ENCODE data around the gene HS6ST2. TPM values are rescaled to one million over a fixed set of nuclear protein-coding genes. Genes with fewer than 3 reads are reported as not detected.

HS6ST2 gene
- total RNA-seq: not detected
- not detected for polyA plus RNA-seq

- Mint-ChIP-seq H3K4me3 (peak within 1 kb of the TSS in 6 of 8 donors; percentile 38 to 70 (median 57)), H3K36me3 (no peaks in the 10 kb centered on the region), H3K9me3 (peaks cover 0 to 1% (median 0%) of the 10 kb centered on the region in 8 donors), H3K27me3 (peaks cover 9 to 19% of the 10 kb centered on the region in 2 donors), H3K27ac (no peak within 1 kb of the TSS), H3K4me1 (peaks cover 0 to 11% (median 5%) of the 10 kb centered on the region in 4 donors)
- Histone ChIP-seq H3K4me1 (ENCODE audit: insufficient read depth, low read length) (no peaks in the 10 kb centered on the region), H3K9me3 (ENCODE audit: control insufficient read depth in 1 of 2, low read length in 2 of 2) (no peaks in the 10 kb centered on the region), H3K36me3 (ENCODE audit: insufficient read depth, low read length) (no peaks in the 10 kb centered on the region), H3K27me3 (ENCODE audit: insufficient read depth, low read length) (no peaks in the 10 kb centered on the region), H3K4me3 (ENCODE audit: low read length in 2 of 2) (no peak within 1 kb of the TSS), H3K27ac (ENCODE audit: low read depth, low read length) (no peak within 1 kb of the TSS)
- ChIA-PET CTCF (ENCODE audit: partially characterized antibody) (no interaction called here), POLR2A (ENCODE audit: partially characterized antibody) (no interaction called here)
- DNase-seq: no peak
- intact Hi-C loops (cut with micrococcal nuclease): no loop called here
Measured at GRCh38 chrX:132958091-132958703, at the start of gene HS6ST2. HS6ST2 (minus strand) TSS chrX:132958629.

GRCh38 chrX:133007458-133007857, 49.0 kb upstream of the HS6ST2 start:
- no peaks in the 10 kb centered on the region for H3K36me3 Mint-ChIP-seq
- H3K27ac ChIP-seq (ENCODE audit: low read depth, low read length): no peak overlapping the region
- H3K9me3 Mint-ChIP-seq: peaks cover 0 to 4% (median 0%) of the 10 kb centered on the region in 8 donors
- ChIA-PET CTCF (ENCODE audit: partially characterized antibody) (interaction anchor here (0.7 kb wide), 1 partner anchor 153 kb away, joined by 3 read pairs; no protein-coding TSS in a partner anchor), POLR2A (ENCODE audit: partially characterized antibody) (no interaction called here)
- H3K4me1 ChIP-seq (ENCODE audit: insufficient read depth, low read length): no peaks in the 10 kb centered on the region
- H3K27me3 Mint-ChIP-seq: peaks cover 0 to 4% of the 10 kb centered on the region in 2 donors
- no peaks in the 10 kb centered on the region for H3K36me3 ChIP-seq (ENCODE audit: insufficient read depth, low read length)
- H3K9me3 ChIP-seq (ENCODE audit: control insufficient read depth in 1 of 2, low read length in 2 of 2): no peaks in the 10 kb centered on the region
- no peaks in the 10 kb centered on the region for H3K4me1 Mint-ChIP-seq
- intact Hi-C loops (cut with micrococcal nuclease): no loop called here
- no peak overlapping the region for H3K27ac Mint-ChIP-seq
- no peaks in the 10 kb centered on the region for H3K27me3 ChIP-seq (ENCODE audit: insufficient read depth, low read length)
- DNase-seq: no peak
- no peak overlapping the region for H3K4me3 ChIP-seq (ENCODE audit: low read length in 2 of 2)
- no peak overlapping the region for H3K4me3 Mint-ChIP-seq

- H3K27ac ChIP-seq (ENCODE audit: low read depth, low read length): no peak overlapping the region
- Mint-ChIP-seq H3K27ac (no peak overlapping the region), H3K4me3 (no peak overlapping the region), H3K4me1 (no peaks in the 10 kb centered on the region), H3K9me3 (peaks cover 0 to 4% (median 0%) of the 10 kb centered on the region in 8 donors), H3K36me3 (no peaks in the 10 kb centered on the region), H3K27me3 (peaks cover 0 to 4% of the 10 kb centered on the region in 2 donors)
- DNase-seq: no peak
- ChIA-PET CTCF (ENCODE audit: partially characterized antibody) (no interaction called here), POLR2A (ENCODE audit: partially characterized antibody) (no interaction called here)
- no peaks in the 10 kb centered on the region for H3K9me3 ChIP-seq (ENCODE audit: control insufficient read depth in 1 of 2, low read length in 2 of 2)
- no peak overlapping the region for H3K4me3 ChIP-seq (ENCODE audit: low read length in 2 of 2)
- no peaks in the 10 kb centered on the region for H3K27me3 ChIP-seq (ENCODE audit: insufficient read depth, low read length)
- intact Hi-C loops (cut with micrococcal nuclease): no loop called here
- no peaks in the 10 kb centered on the region for H3K36me3 ChIP-seq (ENCODE audit: insufficient read depth, low read length)
- H3K4me1 ChIP-seq (ENCODE audit: insufficient read depth, low read length): no peaks in the 10 kb centered on the region
Measured at GRCh38 chrX:133005616-133006015, 47.2 kb upstream of the HS6ST2 start.

GRCh38 chrX:133005042-133005441, 46.6 kb upstream of the HS6ST2 start:
- Mint-ChIP-seq H3K4me1 (no peaks in the 10 kb centered on the region), H3K36me3 (no peaks in the 10 kb centered on the region), H3K27ac (no peak overlapping the region), H3K9me3 (peaks cover 0 to 4% (median 0%) of the 10 kb centered on the region in 8 donors), H3K4me3 (no peak overlapping the region), H3K27me3 (peaks cover 0 to 4% of the 10 kb centered on the region in 2 donors)
- Histone ChIP-seq H3K27ac (ENCODE audit: low read depth, low read length) (no peak overlapping the region), H3K4me3 (ENCODE audit: low read length in 2 of 2) (no peak overlapping the region), H3K27me3 (ENCODE audit: insufficient read depth, low read length) (no peaks in the 10 kb centered on the region), H3K36me3 (ENCODE audit: insufficient read depth, low read length) (no peaks in the 10 kb centered on the region), H3K4me1 (ENCODE audit: insufficient read depth, low read length) (no peaks in the 10 kb centered on the region), H3K9me3 (ENCODE audit: control insufficient read depth in 1 of 2, low read length in 2 of 2) (no peaks in the 10 kb centered on the region)
- CTCF ChIA-PET (ENCODE audit: partially characterized antibody): interaction anchor here (1.0 kb wide), 1 partner anchor 535 kb away, joined by 3 read pairs; no protein-coding TSS in a partner anchor
- intact Hi-C loops (cut with micrococcal nuclease): no loop called here
- no peak for DNase-seq
- POLR2A ChIA-PET (ENCODE audit: partially characterized antibody): no interaction called here

- ChIA-PET POLR2A (ENCODE audit: partially characterized antibody) (no interaction called here), CTCF (ENCODE audit: partially characterized antibody) (no interaction called here)
- no peak overlapping the region for H3K27ac Mint-ChIP-seq
- Histone ChIP-seq H3K36me3 (ENCODE audit: insufficient read depth, low read length) (no peaks in the 10 kb centered on the region), H3K9me3 (ENCODE audit: control insufficient read depth in 1 of 2, low read length in 2 of 2) (no peaks in the 10 kb centered on the region), H3K27me3 (ENCODE audit: insufficient read depth, low read length) (no peaks in the 10 kb centered on the region), H3K27ac (ENCODE audit: low read depth, low read length) (no peak overlapping the region), H3K4me3 (ENCODE audit: low read length in 2 of 2) (no peak overlapping the region), H3K4me1 (ENCODE audit: insufficient read depth, low read length) (no peaks in the 10 kb centered on the region)
- no peak for DNase-seq
- H3K36me3 Mint-ChIP-seq: no peaks in the 10 kb centered on the region
- H3K9me3 Mint-ChIP-seq: no peaks in the 10 kb centered on the region
- peaks cover 4% of the 10 kb centered on the region in 2 donors for H3K27me3 Mint-ChIP-seq
- H3K4me1 Mint-ChIP-seq: no peaks in the 10 kb centered on the region
- intact Hi-C loops (cut with micrococcal nuclease): no loop called here
- no peak overlapping the region for H3K4me3 Mint-ChIP-seq
Measured at GRCh38 chrX:132999209-132999608, 40.8 kb upstream of the HS6ST2 start.

- Mint-ChIP-seq H3K27me3 (peaks cover 0 to 3% of the 10 kb centered on the region in 2 donors), H3K27ac (no peak overlapping the region), H3K36me3 (no peaks in the 10 kb centered on the region), H3K4me1 (no peaks in the 10 kb centered on the region), H3K9me3 (no peaks in the 10 kb centered on the region), H3K4me3 (no peak overlapping the region)
- POLR2A ChIA-PET (ENCODE audit: partially characterized antibody): no interaction called here
- no peaks in the 10 kb centered on the region for H3K36me3 ChIP-seq (ENCODE audit: insufficient read depth, low read length)
- H3K4me3 ChIP-seq (ENCODE audit: low read length in 2 of 2): no peak overlapping the region
- no peak overlapping the region for H3K27ac ChIP-seq (ENCODE audit: low read depth, low read length)
- no peak for DNase-seq
- no peaks in the 10 kb centered on the region for H3K9me3 ChIP-seq (ENCODE audit: control insufficient read depth in 1 of 2, low read length in 2 of 2)
- H3K27me3 ChIP-seq (ENCODE audit: insufficient read depth, low read length): no peaks in the 10 kb centered on the region
- no peaks in the 10 kb centered on the region for H3K4me1 ChIP-seq (ENCODE audit: insufficient read depth, low read length)
- intact Hi-C loops (cut with micrococcal nuclease): no loop called here
- CTCF ChIA-PET (ENCODE audit: partially characterized antibody): no interaction called here
Measured at GRCh38 chrX:132990835-132991234, 32.4 kb upstream of the HS6ST2 start.

- intact Hi-C loops (cut with micrococcal nuclease): no loop called here
- CTCF ChIA-PET (ENCODE audit: partially characterized antibody): no interaction called here
- H3K27ac ChIP-seq (ENCODE audit: low read depth, low read length): no peak overlapping the region
- Mint-ChIP-seq H3K36me3 (no peaks in the 10 kb centered on the region), H3K4me1 (no peaks in the 10 kb centered on the region), H3K4me3 (no peak overlapping the region), H3K27ac (no peak overlapping the region), H3K27me3 (peaks cover 0 to 4% of the 10 kb centered on the region in 2 donors), H3K9me3 (no peaks in the 10 kb centered on the region)
- no peak for DNase-seq
- no peaks in the 10 kb centered on the region for H3K9me3 ChIP-seq (ENCODE audit: control insufficient read depth in 1 of 2, low read length in 2 of 2)
- POLR2A ChIA-PET (ENCODE audit: partially characterized antibody): no interaction called here
- H3K4me3 ChIP-seq (ENCODE audit: low read length in 2 of 2): no peak overlapping the region
- no peaks in the 10 kb centered on the region for H3K36me3 ChIP-seq (ENCODE audit: insufficient read depth, low read length)
- no peaks in the 10 kb centered on the region for H3K4me1 ChIP-seq (ENCODE audit: insufficient read depth, low read length)
- no peaks in the 10 kb centered on the region for H3K27me3 ChIP-seq (ENCODE audit: insufficient read depth, low read length)
Measured at GRCh38 chrX:132986556-132986955, 28.1 kb upstream of the HS6ST2 start.

Measured in CD4-positive, alpha-beta memory T cell (primary cell).